ENCODE measurements around the gene ASTL. TPM values are rescaled to one million over a fixed set of nuclear protein-coding genes. Genes with fewer than 3 reads are reported as not detected.

The ASTL gene
- total and polyA plus RNA-seq, 2 donors (not counting 3 experiments of a cell fraction or from before 2014, with no cell fraction given): not detected

DNA sequence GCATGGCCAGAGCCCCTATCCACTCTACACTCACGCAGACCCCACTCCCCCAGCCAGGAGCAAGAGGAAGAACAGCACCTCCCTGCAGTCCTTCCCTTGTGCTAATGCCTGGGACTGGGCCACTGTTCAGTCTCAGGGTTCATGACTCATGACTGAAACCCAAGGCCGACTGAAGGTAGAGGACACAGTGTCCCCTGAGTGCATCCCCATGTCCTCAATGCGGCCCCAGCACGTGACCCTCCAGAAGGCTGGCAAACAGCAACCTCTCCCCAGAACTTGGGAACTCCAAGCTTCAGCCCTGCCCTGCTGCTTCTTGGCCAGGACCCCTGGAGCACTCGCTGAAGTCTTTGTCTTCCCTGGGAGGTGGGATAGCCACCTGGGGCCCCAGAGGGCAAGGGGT is 15.9 kb downstream of the ASTL start:
- POLR2A ChIA-PET: no interaction called here
- no peak overlapping the region for H3K4me2 ChIP-seq (ENCODE audit: insufficient read depth, low read length)
- intact Hi-C loops (cut with micrococcal nuclease) (no loop called here), dilution Hi-C loops (cut with MboI; ENCODE audit: extremely low pct_ligation_motif_present, low sequenced_read_pairs) (no loop called here)
- no peaks in the 10 kb centered on the region for H4K20me1 ChIP-seq (replicated peaks; ENCODE audit: control insufficient read depth, extremely low read depth, insufficient read depth, low read length)
- CTCF ChIA-PET: no interaction called here
- H3K4me1 ChIP-seq (ENCODE audit: control insufficient read depth, extremely low read depth, insufficient read depth, low read length): no peaks in the 10 kb centered on the region
- H3K9ac ChIP-seq (replicated peaks; ENCODE audit: extremely low read depth, insufficient read depth, low read length): no peak overlapping the region
- TF ChIP-seq, protein P1, sequence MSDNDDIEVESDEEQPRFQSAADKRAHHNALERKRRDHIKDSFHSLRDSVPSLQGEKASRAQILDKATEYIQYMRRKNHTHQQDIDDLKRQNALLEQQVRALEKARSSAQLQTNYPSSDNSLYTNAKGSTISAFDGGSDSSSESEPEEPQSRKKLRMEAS (IDR thresholded peaks at IDR 0.05; ENCODE audit: insufficient read depth, insufficient read length): no peak
- TF ChIP-seq EZH2 (IDR thresholded peaks at IDR 0.05; ENCODE audit: borderline replicate concordance, low read depth, low read length, severe bottlenecking) (no peak), POLR2A (IDR thresholded peaks at IDR 0.05; ENCODE audit: low read depth, low read length) (no peak), JUN (IDR thresholded peaks at IDR 0.05; ENCODE audit: borderline replicate concordance, insufficient read depth, insufficient read length, low read depth) (no peak), MYC (IDR thresholded peaks at IDR 0.05; ENCODE audit: low read depth, low read length) (no peak), GATA2 (IDR thresholded peaks at IDR 0.05; ENCODE audit: insufficient read depth, insufficient read length, low read depth, low read length) (no peak), POLR2AphosphoS5 (IDR thresholded peaks at IDR 0.05; ENCODE audit: insufficient read depth, low read depth, low read length) (no peak), FOS (IDR thresholded peaks at IDR 0.05; ENCODE audit: borderline replicate concordance, insufficient read depth, low read length) (no peak)
- TF ChIP-seq, protein P2, sequence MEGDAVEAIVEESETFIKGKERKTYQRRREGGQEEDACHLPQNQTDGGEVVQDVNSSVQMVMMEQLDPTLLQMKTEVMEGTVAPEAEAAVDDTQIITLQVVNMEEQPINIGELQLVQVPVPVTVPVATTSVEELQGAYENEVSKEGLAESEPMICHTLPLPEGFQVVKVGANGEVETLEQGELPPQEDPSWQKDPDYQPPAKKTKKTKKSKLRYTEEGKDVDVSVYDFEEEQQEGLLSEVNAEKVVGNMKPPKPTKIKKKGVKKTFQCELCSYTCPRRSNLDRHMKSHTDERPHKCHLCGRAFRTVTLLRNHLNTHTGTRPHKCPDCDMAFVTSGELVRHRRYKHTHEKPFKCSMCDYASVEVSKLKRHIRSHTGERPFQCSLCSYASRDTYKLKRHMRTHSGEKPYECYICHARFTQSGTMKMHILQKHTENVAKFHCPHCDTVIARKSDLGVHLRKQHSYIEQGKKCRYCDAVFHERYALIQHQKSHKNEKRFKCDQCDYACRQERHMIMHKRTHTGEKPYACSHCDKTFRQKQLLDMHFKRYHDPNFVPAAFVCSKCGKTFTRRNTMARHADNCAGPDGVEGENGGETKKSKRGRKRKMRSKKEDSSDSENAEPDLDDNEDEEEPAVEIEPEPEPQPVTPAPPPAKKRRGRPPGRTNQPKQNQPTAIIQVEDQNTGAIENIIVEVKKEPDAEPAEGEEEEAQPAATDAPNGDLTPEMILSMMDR (IDR thresholded peaks at IDR 0.05; ENCODE audit: extremely low read depth in 1 of 2, insufficient read depth in 1 of 2, low read depth in 1 of 2, low read length in 2 of 2): no peak
- H3K4me3 ChIP-seq (replicated peaks in 1 of 3; ENCODE audit: insufficient read depth in 1 of 3, low read depth in 1 of 3, low read length in 3 of 3): no peak overlapping the region
- H3K36me3 ChIP-seq (ENCODE audit: control insufficient read depth in 2 of 2, extremely low read depth in 1 of 2, insufficient read depth in 2 of 2, low read length in 2 of 2): no peaks in the 10 kb centered on the region
- no peak overlapping the region for H2AFZ ChIP-seq (ENCODE audit: low read depth, low read length)
- H3K27me3 ChIP-seq (ENCODE audit: control insufficient read depth in 2 of 2, insufficient read depth in 2 of 2, low read length in 2 of 2): peaks cover 0 to 4% of the 10 kb centered on the region in 2 experiments
- H3K79me2 ChIP-seq (ENCODE audit: control insufficient read depth, insufficient read depth, low read length): no peaks in the 10 kb centered on the region
- no peaks in the 10 kb centered on the region for H3K9me3 ChIP-seq (replicated peaks; ENCODE audit: control insufficient read depth, insufficient read depth, low read length)
- no peak for FAIRE-seq
- DNase-seq (ENCODE audit: low read depth, low spot score): no peak
- no peaks in the 10 kb centered on the region for H3K9me1 ChIP-seq (replicated peaks; ENCODE audit: control insufficient read depth, extremely low read depth, insufficient read depth, low read length)
- H3K27ac ChIP-seq (ENCODE audit: insufficient read depth, low read depth, low read length): no peak overlapping the region
- BruUV-seq (replicated peaks): no TSS peak

All from endothelial cell of umbilical vein (primary cell).